ENCODE results near the gene FMN1.

- TF ChIP-seq CTCF (conservative IDR thresholded peaks at IDR 0.05; ENCODE audit: low read depth, low read length): no peak
- TF ChIP-seq EZH2phosphoT487 (IDR thresholded peaks at IDR 0.05; ENCODE audit: borderline replicate concordance, low read length): no peak
- TF ChIP-seq EZH2 (IDR thresholded peaks at IDR 0.05; ENCODE audit: low read length, unreplicated experiment): no peak
Observed at GRCh38 chr15:32927124-32927523, 267.4 kb downstream of the FMN1 start.

All from PC-3 (cell line).